HepG2 (cell line): ENCODE measurements around the gene H2AZ2. TPM values are rescaled to one million over a fixed set of nuclear protein-coding genes. Genes with fewer than 3 reads are reported as not detected.

Experiments used
- ATAC-seq: fragments of 200-7000 bp; cut with Tn5 transposase; 3 replicates; pipeline ENCODE4 v1.9.1; 2020; ENCODE audit warnings: mild to moderate bottlenecking, moderate library complexity
- BruUV-seq: library from RNA; stranded (reverse); fragments of 400-500 nt; replicated peaks from 2 replicates; lab custom pipeline; 2021; lab: Mats Ljungman, UMichigan
- CTCF ChIA-PET: fragments of 300-600 bp; formaldehyde crosslinking; extraction: SDS; loops from one replicate; lab custom pipeline; 2021; ENCODE audit warnings: low total read pairs, inconsistent platforms, low intra/inter-chr PET ratio; lab: Yijun Ruan, JAX
- POLR2A ChIA-PET: fragments of 350-600 bp; sonication (Branson Sonifier 250); formaldehyde crosslinking; loops from one replicate; lab custom pipeline; 2020; ENCODE audit warnings: antibody characterized with exemption, inconsistent platforms; lab: Yijun Ruan, JAX
- DNase-seq: peaks from one replicate; pipeline ENCODE4 v3.0.0-alpha.2; 2015; ENCODE audit warnings: low spot score
- FAIRE-seq: peaks from 3 replicates; lab custom pipeline; 2011; peaks lifted over from hg19 to GRCh38; lab: Jason Lieb, UNC
- H2AFZ ChIP-seq: one replicate; pipeline ENCODE4 v1.6.1; 2011; ENCODE audit warnings: low read length, inconsistent platforms
- H3K27ac ChIP-seq: fragments of 300-600 bp; 3 replicates; pipeline ENCODE4 v1.8.0; 2011; ENCODE audit warnings: mixed run types, mild to moderate bottlenecking, mixed read lengths, low read length, inconsistent platforms; ENCODE audit not compliant: insufficient read depth; ENCODE audit errors: extremely low read length
- H3K27me3 ChIP-seq, 2 experiments: fragments of 200-600 bp in 1 of 2; 2 replicates in 1 of 2; 3 replicates in 1 of 2; pipeline versions ENCODE4 v1.6.0 to v1.8.0; 2011; ENCODE audit warnings: low read length in 2 of 2, mild to moderate bottlenecking in 2 of 2, moderate library complexity in 2 of 2, inconsistent platforms in 1 of 2; ENCODE audit not compliant: insufficient read depth in 2 of 2, control insufficient read depth in 1 of 2
- H3K36me3 ChIP-seq, 2 experiments: fragments of 200-600 bp in 1 of 2; replicated peaks in 1 of 2; 2 replicates in 1 of 2; 3 replicates in 1 of 2; pipeline versions ENCODE4 v1.5.1 to v1.8.0; 2011; ENCODE audit warnings: low read length in 2 of 2, inconsistent platforms in 1 of 2; ENCODE audit not compliant: insufficient read depth in 2 of 2, control insufficient read depth in 1 of 2
- H3K4me1 ChIP-seq: 2 replicates; pipeline ENCODE4 v1.5.1; 2012; ENCODE audit warnings: low read length, inconsistent platforms; ENCODE audit not compliant: insufficient read depth
- H3K4me2 ChIP-seq: 2 replicates; pipeline ENCODE4 v1.6.0; 2011; ENCODE audit warnings: low read depth, low read length, inconsistent platforms
- H3K4me3 ChIP-seq, 3 experiments: fragments of 200-600 bp in 1 of 3; sonication (generic), shearing (Covaris generic) in 1 of 3; replicated peaks in 1 of 3; 2 replicates each; pipeline ENCODE4 v1.5.1; 2011 to 2016; ENCODE audit warnings: low read length in 3 of 3, inconsistent platforms in 2 of 3, low read depth in 2 of 3, mild to moderate bottlenecking in 2 of 3, control low read depth in 1 of 3, mixed read lengths in 1 of 3; ENCODE audit not compliant: insufficient read depth in 1 of 3
- H3K79me2 ChIP-seq: one replicate; pipeline ENCODE4 v1.6.1; 2011; ENCODE audit warnings: low read length, inconsistent platforms; ENCODE audit not compliant: insufficient read depth
- H3K9ac ChIP-seq: 2 replicates; pipeline ENCODE4 v1.6.0; 2011; ENCODE audit warnings: mild to moderate bottlenecking, low read depth, low read length, inconsistent platforms; ENCODE audit not compliant: insufficient read depth
- H3K9me3 ChIP-seq: 2 replicates; pipeline ENCODE4 v1.5.1; 2012; ENCODE audit warnings: mild to moderate bottlenecking, low read length
- H4K20me1 ChIP-seq: 2 replicates; pipeline ENCODE4 v1.6.0; 2011; ENCODE audit warnings: inconsistent platforms, mild to moderate bottlenecking, low read length, moderate library complexity; ENCODE audit not compliant: insufficient read depth
- CTCF ChIP-seq: sonication (generic); formaldehyde crosslinking; IDR thresholded peaks from 2 replicates; pipeline ENCODE4 v1.5.0; 2020; ENCODE audit warnings: mild to moderate bottlenecking, missing genetic modification reagents, moderate library complexity
- HOXA3 ChIP-seq: sonication (generic); formaldehyde crosslinking; IDR thresholded peaks from 2 replicates; pipeline ENCODE4 v1.5.0; 2020; ENCODE audit warnings: missing genetic modification reagents
- MXI1 ChIP-seq: IDR thresholded peaks from 3 replicates; pipeline ENCODE4 v1.6.1; 2012; ENCODE audit warnings: low read depth, low read length, inconsistent platforms, borderline replicate concordance
- SP2 ChIP-seq: sonication (generic); formaldehyde crosslinking; IDR thresholded peaks from 2 replicates; pipeline ENCODE4 v1.5.1; 2020; ENCODE audit warnings: mild to moderate bottlenecking, missing genetic modification reagents
- SRSF1 ChIP-seq: fragments of 200-400 bp; formaldehyde crosslinking; optimal IDR thresholded peaks from 2 replicates; pipeline ENCODE3; 2017; ENCODE audit warnings: mild to moderate bottlenecking, low read depth, low read length, moderate library complexity
- ZBTB46 ChIP-seq: sonication (generic); formaldehyde crosslinking; IDR thresholded peaks from 2 replicates; pipeline ENCODE4 v1.4.0; 2020; ENCODE audit warnings: mild to moderate bottlenecking, missing genetic modification reagents, borderline replicate concordance
- ZNF354B ChIP-seq: sonication (generic); formaldehyde crosslinking; IDR thresholded peaks from 2 replicates; pipeline ENCODE4 v1.8.0; 2022; ENCODE audit warnings: mild to moderate bottlenecking, missing genetic modification reagents
- ZNF451 ChIP-seq: sonication (generic); formaldehyde crosslinking; IDR thresholded peaks from 2 replicates; pipeline ENCODE4 v1.5.0; 2020; ENCODE audit warnings: mild to moderate bottlenecking, missing genetic modification reagents
- ZNF563 ChIP-seq: sonication (generic); formaldehyde crosslinking; IDR thresholded peaks from 2 replicates; pipeline ENCODE4 v1.8.0; 2022; ENCODE audit warnings: mild to moderate bottlenecking, moderate library complexity, missing genetic modification reagents
- ZNF564 ChIP-seq: sonication (generic); formaldehyde crosslinking; IDR thresholded peaks from 2 replicates; pipeline ENCODE4 v1.8.1; 2023; ENCODE audit warnings: mild to moderate bottlenecking, missing genetic modification reagents
- ZNF607 ChIP-seq: sonication (generic); formaldehyde crosslinking; IDR thresholded peaks from 2 replicates; pipeline ENCODE4 v1.5.1; 2020; ENCODE audit warnings: missing genetic modification reagents, mild to moderate bottlenecking, borderline replicate concordance
- ZNF766 ChIP-seq: sonication (generic); formaldehyde crosslinking; IDR thresholded peaks from 2 replicates; pipeline ENCODE4 v1.5.0; 2020; ENCODE audit warnings: missing genetic modification reagents, borderline replicate concordance
- ZNF768 ChIP-seq: sonication (generic); formaldehyde crosslinking; IDR thresholded peaks from 2 replicates; pipeline ENCODE4 v1.4.0; 2020; ENCODE audit warnings: missing genetic modification reagents
- WGBS: methylation state at CpG from one replicate; pipeline ENCODE4 v1.1.6; 2017; ENCODE audit warnings: low lambda C conversion rate; 5-methylcytosine and 5-hydroxymethylcytosine counted together
- in situ Hi-C: cut with HindIII; loops from 2 replicates; pipeline ENCODE4 v1.10.0; 2017; ENCODE audit warnings: low pct_unique_long_range_greater_than_20kb; ENCODE audit not compliant: extremely low pct_ligation_motif_present
- intact Hi-C: fragments of 100-400 bp; cut with micrococcal nuclease; formaldehyde crosslinking; loops from one replicate; pipeline ENCODE4 v1.10.0; 2022; ENCODE audit not compliant: unreplicated experiment
- polyA plus RNA-seq, 8 experiments: library from polyadenylated mRNA; depleted of rRNA in 3 of 8; stranded (reverse) in 7 of 8; unstranded in 1 of 8; fragments of >200 nt; fragmentation: Illumina TruSeq in 4 of 8; extraction: Trizol in 4 of 8; gene quantifications; 2 replicates each; pipeline versions ENCODE4 v1.2.1 to v1.2.3, GENCODE V29; 2011 to 2016; ENCODE audit warnings: low read depth in 4 of 8, missing spikeins in 1 of 8, mixed read lengths in 1 of 8; ENCODE audit not compliant: insufficient read depth in 1 of 8
- total RNA-seq, 5 experiments: library from RNA; depleted of rRNA; stranded (reverse); fragments of >200 nt; fragmentation: Illumina TruSeq; extraction: Trizol; gene quantifications; 2 replicates each; pipeline ENCODE4 v1.2.3, GENCODE V29; 2016; ENCODE audit warnings: low read depth in 1 of 5
- TF ChIP-seq, protein P1 (sequence below): sonication (generic); formaldehyde crosslinking; IDR thresholded peaks from 2 replicates; pipeline ENCODE4 v1.5.1; 2020; ENCODE audit warnings: missing genetic modification reagents, mild to moderate bottlenecking, borderline replicate concordance

Gene H2AZ2
- total and polyA plus RNA-seq, 2 of the 13 experiments (the other 11 are each of a cell fraction or from before 2014, with no cell fraction given) = 121 to 223 TPM

DNA sequence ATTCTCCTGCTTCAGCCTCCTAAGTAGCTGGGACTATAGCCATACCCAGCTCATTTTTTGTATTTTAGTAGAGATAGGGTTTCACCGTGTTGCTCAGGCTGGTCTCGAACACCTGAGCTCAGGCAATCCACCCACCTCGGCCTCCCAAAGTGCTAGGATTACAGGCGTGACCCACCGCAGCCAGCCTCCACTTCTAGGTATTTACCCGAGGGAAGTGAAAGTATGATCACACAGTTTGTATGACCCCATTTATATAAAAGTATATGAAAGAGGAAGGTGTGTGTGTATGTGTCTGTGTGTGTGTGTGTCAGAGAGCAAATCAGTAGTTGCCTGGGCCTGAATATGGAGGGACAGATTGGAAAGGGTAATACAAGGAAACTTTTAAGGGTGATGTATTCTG lies 39.4 kb upstream of the H2AZ2 start:
- peaks cover 7% of the 10 kb centered on the region; the same call in 1 of the 2 replicates for H4K20me1 ChIP-seq
- FAIRE-seq (no peak), ATAC-seq (no peak), DNase-seq (no peak)
- BruUV-seq = no TSS peak
- H3K4me2 ChIP-seq = no peak overlapping the region
- H3K36me3 ChIP-seq = no peaks in the 10 kb centered on the region; a peak in 2 of 5 replicates
- no peak overlapping the region for H3K9ac ChIP-seq
- H3K4me1 ChIP-seq = peaks cover 31% of the 10 kb centered on the region
- H3K9me3 ChIP-seq = no peaks in the 10 kb centered on the region
- H3K79me2 ChIP-seq = peaks cover 26% of the 10 kb centered on the region
- intact Hi-C loops (no loop called here), in situ Hi-C loops (no loop called here)
- ChIA-PET CTCF (no interaction called here), POLR2A (no interaction called here)
- no peak overlapping the region for H2AFZ ChIP-seq
- no peak overlapping the region for H3K27ac ChIP-seq
- no peaks in the 10 kb centered on the region for H3K27me3 ChIP-seq
- H3K4me3 ChIP-seq = no peak overlapping the region
- 83% methylated on average over 6 of the region's 6 CpGs for WGBS
- TF ChIP-seq MXI1 (no peak), HOXA3 (no peak), CTCF (CRISPR knock-in tag) (no peak), ZNF766 (no peak), SRSF1 (no peak), ZNF607 (CRISPR knock-in tag) (no peak), ZNF354B (CRISPR knock-in tag) (no peak), ZBTB46 (CRISPR knock-in tag) (no peak), ZNF451 (no peak), ZNF768 (no peak), ZNF563 (CRISPR knock-in tag) (no peak), ZNF564 (CRISPR knock-in tag) (no peak), SP2 (CRISPR knock-in tag) (no peak)
- TF ChIP-seq, protein P1, sequence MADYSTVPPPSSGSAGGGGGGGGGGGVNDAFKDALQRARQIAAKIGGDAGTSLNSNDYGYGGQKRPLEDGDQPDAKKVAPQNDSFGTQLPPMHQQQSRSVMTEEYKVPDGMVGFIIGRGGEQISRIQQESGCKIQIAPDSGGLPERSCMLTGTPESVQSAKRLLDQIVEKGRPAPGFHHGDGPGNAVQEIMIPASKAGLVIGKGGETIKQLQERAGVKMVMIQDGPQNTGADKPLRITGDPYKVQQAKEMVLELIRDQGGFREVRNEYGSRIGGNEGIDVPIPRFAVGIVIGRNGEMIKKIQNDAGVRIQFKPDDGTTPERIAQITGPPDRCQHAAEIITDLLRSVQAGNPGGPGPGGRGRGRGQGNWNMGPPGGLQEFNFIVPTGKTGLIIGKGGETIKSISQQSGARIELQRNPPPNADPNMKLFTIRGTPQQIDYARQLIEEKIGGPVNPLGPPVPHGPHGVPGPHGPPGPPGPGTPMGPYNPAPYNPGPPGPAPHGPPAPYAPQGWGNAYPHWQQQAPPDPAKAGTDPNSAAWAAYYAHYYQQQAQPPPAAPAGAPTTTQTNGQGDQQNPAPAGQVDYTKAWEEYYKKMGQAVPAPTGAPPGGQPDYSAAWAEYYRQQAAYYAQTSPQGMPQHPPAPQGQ = no peak
